Measurements from ENCODE around the gene NUMB.

DNA sequence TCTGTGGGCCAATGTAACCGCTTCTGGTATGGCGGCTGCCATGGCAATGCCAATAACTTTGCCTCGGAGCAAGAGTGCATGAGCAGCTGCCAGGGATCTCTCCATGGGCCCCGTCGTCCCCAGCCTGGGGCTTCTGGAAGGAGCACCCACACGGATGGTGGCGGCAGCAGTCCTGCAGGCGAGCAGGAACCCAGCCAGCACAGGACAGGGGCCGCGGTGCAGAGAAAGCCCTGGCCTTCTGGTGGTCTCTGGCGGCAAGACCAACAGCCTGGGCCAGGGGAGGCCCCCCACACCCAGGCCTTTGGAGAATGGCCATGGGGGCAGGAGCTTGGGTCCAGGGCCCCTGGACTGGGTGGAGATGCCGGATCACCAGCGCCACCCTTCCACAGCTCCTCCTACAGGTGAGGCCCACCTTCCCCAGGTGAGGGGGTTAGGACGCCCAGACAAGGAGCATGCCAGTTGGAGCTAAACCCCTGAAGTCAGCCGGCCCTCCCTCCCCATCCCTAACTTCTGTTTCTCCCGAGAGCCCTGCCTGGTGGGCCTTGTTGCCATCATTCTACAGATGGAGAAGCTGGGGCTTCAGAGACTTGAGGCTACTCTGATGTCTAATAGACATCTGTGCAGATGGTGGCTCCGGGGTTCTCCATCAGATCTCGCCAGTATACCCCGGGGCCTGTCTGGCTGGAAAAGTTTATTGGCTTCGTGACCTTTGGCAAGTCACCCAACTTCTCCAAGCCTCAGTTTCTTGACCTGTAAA is 195.7 kb downstream of the NUMB start:
- TF ChIP-seq CTCF (conservative IDR thresholded peaks at IDR 0.05 in 1 of 2, IDR thresholded peaks at IDR 0.05 in 1 of 2; ENCODE audit: low read depth in 1 of 2, low read length in 2 of 2), result no peak
- TF ChIP-seq EZH2 (IDR thresholded peaks at IDR 0.05; ENCODE audit: low read length, missing control alignments), result no peak
